Stimulated activated CD4-positive, alpha-beta T cell treated with anti-CD3 and anti-CD28 coated beads, Interleukin-12 subunit alpha, Interleukin-12 subunit beta, amount 100 ng/mL, for 48 hours (primary cell): Measurements from ENCODE around the gene RASAL1.
A peak's percentile ranks its signal among the peaks of the same experiment; 100 is the strongest.

ENCODE experiments used
- DNase-seq, 3 donors: peaks; one replicate each; pipeline ENCODE4 v3.0.0-alpha.2; 2020; ENCODE audit warnings: low read depth in 2 of 3, low spot score in 1 of 3

RASAL1 gene, protein sequence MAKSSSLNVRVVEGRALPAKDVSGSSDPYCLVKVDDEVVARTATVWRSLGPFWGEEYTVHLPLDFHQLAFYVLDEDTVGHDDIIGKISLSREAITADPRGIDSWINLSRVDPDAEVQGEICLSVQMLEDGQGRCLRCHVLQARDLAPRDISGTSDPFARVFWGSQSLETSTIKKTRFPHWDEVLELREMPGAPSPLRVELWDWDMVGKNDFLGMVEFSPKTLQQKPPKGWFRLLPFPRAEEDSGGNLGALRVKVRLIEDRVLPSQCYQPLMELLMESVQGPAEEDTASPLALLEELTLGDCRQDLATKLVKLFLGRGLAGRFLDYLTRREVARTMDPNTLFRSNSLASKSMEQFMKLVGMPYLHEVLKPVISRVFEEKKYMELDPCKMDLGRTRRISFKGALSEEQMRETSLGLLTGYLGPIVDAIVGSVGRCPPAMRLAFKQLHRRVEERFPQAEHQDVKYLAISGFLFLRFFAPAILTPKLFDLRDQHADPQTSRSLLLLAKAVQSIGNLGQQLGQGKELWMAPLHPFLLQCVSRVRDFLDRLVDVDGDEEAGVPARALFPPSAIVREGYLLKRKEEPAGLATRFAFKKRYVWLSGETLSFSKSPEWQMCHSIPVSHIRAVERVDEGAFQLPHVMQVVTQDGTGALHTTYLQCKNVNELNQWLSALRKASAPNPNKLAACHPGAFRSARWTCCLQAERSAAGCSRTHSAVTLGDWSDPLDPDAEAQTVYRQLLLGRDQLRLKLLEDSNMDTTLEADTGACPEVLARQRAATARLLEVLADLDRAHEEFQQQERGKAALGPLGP

DNA sequence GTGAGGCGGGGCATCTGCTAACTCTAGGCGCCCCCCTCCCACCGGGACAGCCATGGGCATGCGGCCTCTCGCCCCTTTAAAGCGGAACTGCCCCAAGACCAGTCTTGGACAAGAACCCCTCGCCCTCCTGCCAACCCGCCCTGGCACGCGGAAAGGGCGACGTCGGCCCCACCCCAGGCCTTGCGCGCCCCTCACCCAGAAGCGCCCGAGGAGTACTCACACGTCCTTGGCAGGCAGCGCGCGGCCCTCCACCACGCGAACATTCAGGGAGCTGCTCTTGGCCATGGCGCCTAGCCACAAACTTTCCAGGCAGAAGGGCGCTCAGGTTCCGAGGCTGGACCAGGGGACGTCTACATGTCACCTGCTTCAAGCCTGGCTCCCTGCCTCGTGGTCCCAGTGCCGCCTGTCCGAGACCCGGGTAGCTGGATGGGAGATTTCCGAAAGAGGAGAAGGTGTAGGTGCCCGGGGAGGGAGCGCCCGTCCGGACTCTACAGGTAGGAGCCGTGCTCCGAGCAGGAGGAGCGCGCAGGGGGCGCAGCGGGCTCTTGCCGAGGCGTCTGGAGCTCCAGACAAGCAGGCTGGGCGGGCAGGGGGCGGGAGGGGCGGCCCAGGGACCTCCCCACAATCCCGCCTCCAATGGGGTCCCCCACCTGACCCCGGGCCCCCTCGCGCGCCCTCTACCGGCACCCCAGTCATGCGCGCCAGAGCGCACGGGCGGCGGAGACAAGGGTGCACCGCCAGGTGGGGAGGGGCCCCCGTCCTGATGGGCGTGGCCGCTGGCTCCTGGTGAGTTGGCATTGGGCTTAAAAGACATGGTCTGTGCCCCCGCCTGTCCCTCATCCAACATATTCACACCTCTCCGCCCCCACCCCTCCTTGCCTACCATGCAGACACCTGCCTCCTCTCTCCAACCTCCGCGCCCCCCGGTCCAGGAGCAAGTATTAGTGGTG, at the start of gene RASAL1:
Gene RASAL1 (minus strand): TSS at position 584 of the 950 bp plus-strand sequence. CDS start 299 bp downstream, at position 285.
- DNase-seq = peak; percentile 72 to 83 (median 78)

DNA sequence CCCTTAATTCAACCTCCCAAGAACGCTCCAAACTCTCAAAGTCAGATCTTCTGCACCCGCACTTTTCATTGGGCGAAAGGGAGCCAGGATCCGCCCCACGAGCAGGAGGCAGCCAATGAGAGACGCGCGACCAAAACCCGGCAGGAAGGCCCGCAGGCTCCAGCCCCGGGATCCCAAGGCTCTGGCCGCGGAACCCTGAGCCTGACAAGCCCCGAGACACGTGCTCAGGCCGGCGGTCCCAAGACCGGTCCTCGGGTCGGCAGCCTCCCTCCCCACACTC, 49.3 kb upstream of the RASAL1 start:
- DNase-seq = peak; percentile 77 to 84 (median 83)

- no peak for DNase-seq
Observed at GRCh38 chr12:113184098-113184899, 48.7 kb upstream of the RASAL1 start.

- no peak for DNase-seq
Observed at GRCh38 chr12:113183030-113183589, 47.5 kb upstream of the RASAL1 start.

DNA sequence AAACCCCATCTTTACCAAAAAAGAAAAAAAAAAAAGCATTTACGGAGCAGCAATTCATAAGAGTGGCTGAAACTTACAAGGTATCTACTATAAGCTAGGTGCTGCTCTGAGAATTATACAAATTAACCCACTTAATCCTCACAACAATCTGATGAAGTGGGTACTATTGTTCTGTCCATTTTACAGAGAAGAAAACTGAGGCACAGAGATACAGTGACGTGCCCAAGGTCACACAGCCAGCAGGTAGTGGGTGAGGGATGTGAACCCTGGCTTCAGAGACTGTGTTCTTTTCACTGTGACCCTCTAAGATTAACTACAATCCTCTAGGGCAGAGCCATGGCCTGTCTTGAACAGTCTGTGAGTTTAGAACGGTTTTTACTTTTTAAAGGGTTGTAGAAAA, 46.4 kb upstream of the RASAL1 start:
- no peak for DNase-seq

DNA sequence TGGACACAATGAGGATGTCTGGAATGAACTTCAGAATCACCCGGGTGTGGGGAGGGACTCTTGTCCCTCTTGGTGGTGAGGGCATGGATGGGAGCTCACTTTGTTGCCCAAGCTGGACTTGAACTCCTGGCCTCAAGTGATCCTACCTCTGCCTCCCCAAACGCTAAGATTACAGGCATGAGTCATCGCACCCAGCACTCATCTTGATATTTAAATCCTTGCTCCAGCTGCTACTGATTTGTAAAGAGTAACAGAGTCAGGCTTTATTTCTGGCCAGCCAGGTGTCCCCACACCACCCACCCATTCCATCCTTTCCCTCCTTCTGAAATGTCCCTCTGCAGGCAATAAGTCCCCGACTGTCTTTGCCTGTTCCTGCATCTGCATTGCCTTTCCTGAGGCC, 44.8 kb upstream of the RASAL1 start:
- DNase-seq = no peak

DNA sequence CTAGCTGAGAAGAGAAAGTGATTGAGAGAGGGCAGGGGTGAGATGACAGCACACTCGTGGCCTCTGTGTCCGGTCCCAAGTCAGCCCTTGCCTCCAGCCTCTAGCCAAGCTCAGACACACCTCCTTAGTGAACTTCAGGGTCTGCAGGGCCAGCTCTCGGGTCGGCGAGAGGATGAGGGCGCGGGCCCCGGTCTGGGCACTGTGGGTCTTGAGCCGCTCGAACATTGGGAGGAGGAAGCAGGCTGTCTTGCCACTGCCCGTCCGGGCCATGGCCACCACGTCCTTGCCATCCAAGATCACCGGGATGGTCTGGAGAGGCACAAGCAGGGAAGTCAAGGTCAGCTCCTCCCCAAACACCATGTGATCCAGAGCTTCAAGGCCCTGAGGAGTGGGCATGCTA, 43.5 kb upstream of the RASAL1 start:
- no peak for DNase-seq

DNA sequence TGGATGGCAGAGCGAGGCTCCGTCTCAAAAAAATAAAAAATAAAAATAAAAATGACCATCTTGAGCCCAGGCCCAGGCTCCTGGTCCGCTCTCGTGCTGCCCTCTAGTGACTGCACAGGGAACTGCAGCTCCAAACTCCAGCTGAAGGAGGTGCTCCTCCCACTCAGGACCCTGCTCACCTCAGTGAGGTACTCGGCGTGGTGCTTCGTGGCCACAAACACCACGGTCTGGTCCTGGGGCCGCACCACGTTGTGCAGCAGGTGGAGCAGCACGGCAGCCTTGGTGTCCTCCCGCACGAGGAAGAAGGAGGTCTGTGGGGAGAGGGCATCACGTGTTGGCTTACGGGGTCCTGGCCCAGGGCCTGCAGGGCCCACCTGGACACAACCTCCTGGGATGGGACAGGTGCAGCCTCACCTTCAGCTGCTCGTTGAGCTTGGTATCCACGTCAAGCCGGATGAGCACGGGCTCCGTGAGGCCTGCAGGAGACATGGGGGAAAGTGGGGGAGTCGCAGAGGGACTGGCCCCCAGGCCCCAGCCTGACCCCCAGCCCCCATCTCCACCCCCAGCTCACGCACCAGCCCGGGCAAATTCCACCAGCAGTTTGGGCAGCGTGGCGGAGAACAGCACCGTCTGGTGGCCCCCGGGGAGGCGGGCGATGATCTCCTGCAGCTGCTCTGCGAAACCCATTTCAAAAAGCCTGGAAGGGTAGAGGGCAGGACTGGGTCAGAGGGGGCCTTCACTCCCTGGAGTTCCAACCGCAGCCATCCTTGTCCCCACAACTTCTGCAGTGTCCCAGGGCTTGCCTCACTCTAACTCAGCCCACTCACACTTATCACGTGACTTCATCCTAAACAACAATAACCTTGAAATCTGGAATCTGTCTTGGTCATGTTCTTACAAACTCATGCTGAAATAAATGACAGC, 39.2 kb upstream of the RASAL1 start:
- peak; percentile 62 to 87 (median 66) for DNase-seq

- no peak for DNase-seq
Observed at GRCh38 chr12:113173081-113173698, 37.6 kb upstream of the RASAL1 start.

GRCh38 chr12:113172185-113172584, 36.6 kb upstream of the RASAL1 start:
- DNase-seq = no peak

GRCh38 chr12:113171543-113171942, 36.0 kb upstream of the RASAL1 start:
- DNase-seq = no peak

DNA sequence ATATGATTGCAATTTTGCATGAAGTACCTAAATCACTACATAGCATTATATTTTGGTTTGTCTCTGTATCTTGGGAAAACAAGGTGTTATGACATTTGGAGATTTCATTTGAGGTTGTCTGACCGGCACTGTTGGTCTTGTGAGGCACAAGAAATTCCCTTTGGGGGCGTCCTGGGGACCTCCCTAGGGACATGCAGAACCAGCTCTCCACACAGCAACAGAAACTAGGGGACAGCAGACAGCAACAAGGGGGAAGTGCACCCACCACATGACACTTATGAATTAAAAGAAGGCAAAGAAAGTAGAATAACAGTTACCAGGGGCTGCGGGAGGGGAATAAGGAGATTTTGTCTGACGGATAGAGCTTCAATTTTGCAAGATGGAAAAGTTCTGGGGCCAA, 35.4 kb upstream of the RASAL1 start:
- no peak for DNase-seq

- DNase-seq = no peak
Observed at GRCh38 chr12:113170457-113170856, 34.9 kb upstream of the RASAL1 start.

- no peak for DNase-seq
Observed at GRCh38 chr12:113169697-113170096, 34.1 kb upstream of the RASAL1 start.

GRCh38 chr12:113167868-113168267, 32.3 kb upstream of the RASAL1 start:
- no peak for DNase-seq

GRCh38 chr12:113165521-113166450, 30.2 kb upstream of the RASAL1 start:
- no peak for DNase-seq

GRCh38 chr12:113164014-113164413, 28.5 kb upstream of the RASAL1 start:
- DNase-seq = no peak

DNA sequence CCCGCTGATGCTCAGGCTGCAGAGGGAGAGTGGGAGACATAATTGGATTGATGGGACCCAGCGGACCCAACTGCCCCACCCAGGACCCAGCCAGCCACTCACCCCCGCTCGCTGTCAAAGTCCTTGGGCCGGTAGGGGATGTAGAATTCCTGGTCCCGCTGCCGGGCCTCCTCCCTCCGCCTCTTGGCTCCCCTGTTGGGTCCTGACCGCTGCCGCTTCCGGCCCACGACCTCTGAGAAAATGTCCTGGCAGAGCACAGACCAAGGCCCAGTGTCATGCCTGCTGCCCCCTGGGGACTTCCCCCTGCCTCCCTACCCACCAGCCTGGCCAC, 27.4 kb upstream of the RASAL1 start:
- no peak for DNase-seq
